ENCODE results near the gene UGT1A9. TPM values are rescaled to one million over a fixed set of nuclear protein-coding genes. Genes with fewer than 3 reads are reported as not detected.

UGT1A9 gene
- polyA plus RNA-seq, 1 of the 3 experiments (the other 2 are of a cell fraction) = not detected

- no peaks in the 10 kb centered on the region for H3K9me2 ChIP-seq
- H4K20me1 ChIP-seq (ENCODE audit: insufficient read depth) = no peaks in the 10 kb centered on the region
- H3K27me3 ChIP-seq (ENCODE audit: insufficient read depth) = no peaks in the 10 kb centered on the region
- H3K9ac ChIP-seq = no peak overlapping the region
- no peak overlapping the region for H2AFZ ChIP-seq (ENCODE audit: low read depth)
- CTCF ChIA-PET = no interaction called here
- WGBS (ENCODE audit: low lambda C conversion rate) = 53% methylated on average over 4 of the region's 4 CpGs
- no peak for DNase-seq
- H3K36me3 ChIP-seq (replicated peaks in 1 of 2; ENCODE audit: control insufficient read depth in 1 of 2, insufficient read depth in 2 of 2, low read length in 1 of 2) = no peaks in the 10 kb centered on the region
- H3F3A ChIP-seq (replicated peaks; ENCODE audit: insufficient read depth) = no peaks in the 10 kb centered on the region
- no peaks in the 10 kb centered on the region for H3K79me2 ChIP-seq (ENCODE audit: insufficient read depth)
- H3K9me3 ChIP-seq = no peaks in the 10 kb centered on the region
- H3K4me3 ChIP-seq (ENCODE audit: low read depth in 2 of 2, low read length in 1 of 2) = no peak overlapping the region
- POLR2A ChIA-PET = no interaction called here
- no peak overlapping the region for H3K4me2 ChIP-seq
- TF ChIP-seq FOXJ3 (CRISPR knock-in tag; IDR thresholded peaks at IDR 0.05) (no peak), EP300 (IDR thresholded peaks at IDR 0.05; ENCODE audit: borderline replicate concordance in 1 of 2, low read depth in 1 of 2, low read length in 1 of 2) (no peak), GATA2 (CRISPR knock-in tag; IDR thresholded peaks at IDR 0.05) (no peak), MEF2A (IDR thresholded peaks at IDR 0.05; ENCODE audit: borderline replicate concordance, low read depth) (no peak), CTCF (IDR thresholded peaks at IDR 0.05) (no peak), USF2 (IDR thresholded peaks at IDR 0.05; ENCODE audit: borderline replicate concordance, low read depth, low read length) (no peak), IRF3 (IDR thresholded peaks at IDR 0.05; ENCODE audit: low read depth, low read length) (no peak), TCF12 (IDR thresholded peaks at IDR 0.05) (no peak), ZBTB33 (IDR thresholded peaks at IDR 0.05; ENCODE audit: borderline replicate concordance, low read depth) (no peak), RXRA (IDR thresholded peaks at IDR 0.05; ENCODE audit: borderline replicate concordance, low read depth) (no peak), POLR2AphosphoS5 (IDR thresholded peaks at IDR 0.05; ENCODE audit: low read depth, low read length) (no peak)
- no peak overlapping the region for H3K27ac ChIP-seq (ENCODE audit: low read depth in 2 of 2, low read length in 1 of 2)
- H3K4me1 ChIP-seq (ENCODE audit: control insufficient read depth in 1 of 2, insufficient read depth in 2 of 2, low read depth in 1 of 2, low read length in 1 of 2) = no peaks in the 10 kb centered on the region
Observed at GRCh38 chr2:233650981-233651380, 20.7 kb upstream of the UGT1A9 start.

GRCh38 chr2:233651430-233651829 lies 20.3 kb upstream of the UGT1A9 start:
- 89% methylated on average over 2 of the region's 2 CpGs for WGBS (ENCODE audit: low lambda C conversion rate)
- no peak overlapping the region for H3K4me3 ChIP-seq (ENCODE audit: low read depth in 2 of 2, low read length in 1 of 2)
- H3K9me3 ChIP-seq = no peaks in the 10 kb centered on the region
- no peaks in the 10 kb centered on the region for H3K27me3 ChIP-seq (ENCODE audit: insufficient read depth)
- DNase-seq = no peak
- no peaks in the 10 kb centered on the region for H4K20me1 ChIP-seq (ENCODE audit: insufficient read depth)
- H3F3A ChIP-seq (replicated peaks; ENCODE audit: insufficient read depth) = no peaks in the 10 kb centered on the region
- no peak overlapping the region for H3K4me2 ChIP-seq
- no peaks in the 10 kb centered on the region for H3K79me2 ChIP-seq (ENCODE audit: insufficient read depth)
- POLR2A ChIA-PET = no interaction called here
- CTCF ChIA-PET = no interaction called here
- H3K9ac ChIP-seq = no peak overlapping the region
- no peaks in the 10 kb centered on the region for H3K4me1 ChIP-seq (ENCODE audit: control insufficient read depth in 1 of 2, insufficient read depth in 2 of 2, low read depth in 1 of 2, low read length in 1 of 2)
- H3K36me3 ChIP-seq (replicated peaks in 1 of 2; ENCODE audit: control insufficient read depth in 1 of 2, insufficient read depth in 2 of 2, low read length in 1 of 2) = no peaks in the 10 kb centered on the region
- no peaks in the 10 kb centered on the region for H3K9me2 ChIP-seq
- H3K27ac ChIP-seq (ENCODE audit: low read depth in 2 of 2, low read length in 1 of 2) = no peak overlapping the region
- H2AFZ ChIP-seq (ENCODE audit: low read depth) = no peak overlapping the region
- TF ChIP-seq GABPA (IDR thresholded peaks at IDR 0.05; ENCODE audit: low read depth) (no peak), TEAD4 (IDR thresholded peaks at IDR 0.05; ENCODE audit: borderline replicate concordance, insufficient read depth) (no peak), USF2 (IDR thresholded peaks at IDR 0.05; ENCODE audit: borderline replicate concordance, low read depth, low read length) (no peak), TAF1 (IDR thresholded peaks at IDR 0.05; ENCODE audit: borderline replicate concordance, low read depth, low read length) (no peak), POLR2AphosphoS5 (IDR thresholded peaks at IDR 0.05; ENCODE audit: low read depth, low read length) (no peak), REST (IDR thresholded peaks at IDR 0.05; ENCODE audit: low read depth, low read length) (no peak)
